Sciatic nerve (tissue), 2 donors: Measurements from ENCODE around the gene DENND4A. TPM values are rescaled to one million over a fixed set of nuclear protein-coding genes. Genes with fewer than 3 reads are reported as not detected.
"Not testable (repeated sequence)": the region's sequence is repeated elsewhere in the genome, so short reads cannot be mapped to it uniquely, and the experiment has no call there.

Source experiments
- ATAC-seq: fragments of 200-7000 bp; cut with Tn5 transposase; one replicate; pipeline ENCODE4 v1.9.1; 2020; ENCODE audit warnings: mild to moderate bottlenecking, moderate library complexity
- DNase-seq: peaks from one replicate; pipeline ENCODE4 v3.0.0-alpha.2; 2020; ENCODE audit warnings: low spot score
- intact Hi-C: fragments of 100-400 bp; cut with DNase I; formaldehyde crosslinking; loops from one replicate; pipeline ENCODE4 v1.14.2; 2022
- total RNA-seq: library from RNA; stranded (reverse); fragmentation: NEBNext Ultra II Directional; extraction: Animal tissue kit (Norgen Biotek cat#: 25700); gene quantifications from one replicate; pipeline ENCODE4 v1.2.1, GENCODE V29; 2021
- donor health status: DM: no; HTN: no; CAD: no.
- donor health status: DM: no; HTN: no; CAD: no.

The DENND4A gene
- total RNA-seq, 1 donor from 2014 or later, result 46.5 TPM

DNA sequence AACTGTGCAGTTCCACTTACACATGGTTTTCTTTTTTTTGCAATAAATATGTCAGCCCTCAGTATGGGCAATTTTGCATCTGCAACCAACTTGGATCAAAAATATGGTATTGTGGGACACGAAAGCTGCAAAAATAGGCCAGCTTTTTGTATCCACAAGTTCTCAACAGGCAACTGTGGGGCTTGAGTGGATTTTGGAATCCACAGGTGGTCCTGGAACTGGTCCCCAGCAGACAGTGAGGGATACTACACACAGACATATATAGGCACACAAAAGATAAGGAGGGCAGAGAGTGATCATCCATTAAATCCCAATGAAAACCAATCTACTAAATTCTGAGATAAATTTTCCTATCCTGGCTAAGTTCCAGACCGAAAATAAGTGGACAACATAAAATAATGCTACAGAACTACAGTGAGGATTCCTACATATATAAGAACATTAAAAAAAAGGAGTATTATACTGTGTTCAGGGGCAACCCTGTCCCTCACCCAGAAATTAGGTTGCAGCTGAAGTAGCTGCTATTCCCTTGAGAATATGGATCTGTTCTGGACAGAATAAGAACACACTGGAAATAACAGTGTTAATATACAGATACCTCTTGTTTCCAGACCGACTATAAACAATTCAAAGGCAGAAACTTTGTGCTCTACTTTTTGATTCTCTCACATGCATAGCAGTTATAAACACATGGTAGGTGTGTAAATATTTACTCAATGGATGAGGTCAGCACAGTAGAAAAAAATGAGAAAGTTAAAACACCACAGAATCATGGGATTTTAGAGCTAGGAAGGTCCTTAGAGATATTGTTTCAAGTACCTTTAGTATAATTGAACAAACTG is 25.4 kb downstream of the DENND4A start:
- peak; percentile 49 for ATAC-seq
- intact Hi-C loops, result no loop called here
- no peak for DNase-seq

DNA sequence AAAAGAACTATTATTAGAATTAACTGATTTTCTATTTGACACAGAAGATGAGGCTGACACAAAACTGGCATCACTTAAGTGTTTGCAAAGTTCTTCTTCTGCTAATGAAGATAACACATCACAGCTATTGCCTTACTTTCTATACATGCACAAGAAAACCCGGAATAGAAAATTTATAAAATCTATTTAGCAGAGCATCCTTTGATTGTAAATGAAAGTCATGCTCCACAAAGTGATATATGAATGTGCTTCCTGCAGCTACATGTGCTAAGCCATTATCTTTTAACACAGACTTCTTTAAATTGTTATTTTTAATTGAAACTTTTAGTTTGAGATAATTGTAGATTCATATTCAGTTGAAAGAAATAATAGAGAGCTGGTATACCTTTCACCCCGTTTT is 27.0 kb downstream of the DENND4A start:
- intact Hi-C loops, result no loop called here
- ATAC-seq, result no peak
- DNase-seq, result no peak

DNA sequence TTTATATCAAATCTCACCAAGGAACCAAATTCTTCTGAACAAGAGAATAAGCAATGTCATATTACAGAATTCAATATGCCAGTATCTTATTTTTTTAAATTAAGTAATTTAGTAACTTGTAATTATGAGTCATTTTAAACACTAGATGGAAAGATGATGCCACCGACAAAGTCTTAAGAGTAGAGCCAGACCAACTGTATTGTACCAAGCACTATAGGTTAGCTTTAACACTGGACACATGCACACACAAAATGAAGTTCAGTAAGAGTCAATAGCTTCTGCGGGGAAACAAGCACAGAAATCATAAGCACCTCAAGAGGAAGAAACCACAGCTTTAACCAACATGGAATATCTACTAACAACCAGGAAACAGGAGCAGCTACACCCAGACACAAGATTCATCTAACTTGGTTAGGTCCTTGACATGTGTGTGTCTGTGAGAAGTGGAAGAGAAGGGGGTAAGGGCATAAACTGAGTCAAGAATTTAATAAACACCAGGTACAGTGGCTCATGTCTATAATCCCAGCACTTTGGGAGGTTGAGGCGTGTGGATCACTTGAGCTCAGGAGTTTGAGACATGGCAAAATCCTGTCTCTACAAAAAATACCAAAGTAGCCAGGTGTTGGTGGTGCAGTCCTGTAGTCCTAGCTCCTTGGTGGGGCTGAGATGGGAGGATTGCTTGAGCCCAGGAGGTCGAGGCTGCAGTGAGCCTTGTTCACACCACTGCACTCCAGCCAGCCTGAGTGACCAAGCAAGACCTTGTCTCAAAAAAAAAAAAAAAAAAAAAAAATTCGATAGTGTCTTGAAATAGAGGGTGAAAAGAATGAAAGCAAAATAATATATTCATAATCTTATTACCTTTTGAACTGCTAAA is 28.9 kb downstream of the DENND4A start:
- no peak for DNase-seq
- intact Hi-C loops, result no loop called here
- ATAC-seq, result no peak

DNA sequence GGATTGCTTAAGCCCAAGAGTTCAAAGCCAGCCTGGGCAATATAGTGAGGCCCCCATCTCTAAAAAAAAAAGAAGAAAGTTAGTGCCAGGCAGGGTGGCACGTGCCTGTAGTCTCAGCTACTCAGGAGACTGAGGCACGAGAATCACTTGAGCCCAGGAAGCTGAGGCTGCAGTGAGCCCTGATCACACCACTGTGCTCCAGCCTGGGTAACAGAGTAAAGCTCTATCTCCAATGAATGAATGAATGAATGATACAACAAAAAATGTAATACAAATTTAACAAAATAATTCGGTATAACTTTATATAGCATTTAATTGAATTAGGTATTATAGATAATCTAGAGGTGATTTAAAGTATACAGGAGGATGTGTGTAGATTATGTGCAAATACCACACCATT is 29.7 kb downstream of the DENND4A start:
- no peak for ATAC-seq
- no peak for DNase-seq
- intact Hi-C loops, result no loop called here

DNA sequence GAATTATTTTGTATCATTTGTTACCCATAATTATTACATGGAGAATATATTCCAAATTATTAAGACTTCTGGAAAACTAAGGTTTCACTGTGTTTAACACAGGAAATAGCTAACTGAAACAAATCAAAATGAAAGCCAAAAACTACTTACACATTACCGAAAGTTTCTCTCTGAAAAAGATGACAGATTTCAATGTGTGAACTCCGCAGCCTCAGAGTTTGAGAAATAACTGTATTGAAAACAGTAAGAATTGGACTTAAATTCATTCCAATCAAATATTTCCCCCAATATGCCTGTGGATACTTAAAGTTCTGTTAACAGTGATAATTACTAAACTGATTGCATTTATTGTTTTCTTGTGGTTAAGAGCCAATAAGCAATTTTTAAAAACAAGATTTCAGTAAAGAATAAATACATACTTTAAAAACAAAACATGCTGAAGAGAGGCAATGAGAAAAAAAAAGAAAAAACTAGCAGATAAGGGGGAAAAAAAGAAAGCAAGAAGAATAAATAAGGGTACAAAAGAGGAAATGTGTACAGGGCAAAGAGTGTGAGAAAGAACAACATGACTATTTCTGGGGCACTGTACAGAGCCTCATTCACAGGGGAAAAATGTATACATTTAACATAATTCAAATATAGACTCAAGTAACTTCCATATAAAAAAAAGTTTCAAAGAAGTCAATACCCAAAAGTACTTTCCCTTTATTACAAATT is 30.7 kb downstream of the DENND4A start:
- DNase-seq, result no peak
- no peak for ATAC-seq
- intact Hi-C loops, result no loop called here

- intact Hi-C loops, result no loop called here
- DNase-seq (no peak), ATAC-seq (no peak)
Observed at GRCh38 chr15:65759441-65759840, 32.7 kb downstream of the DENND4A start.

DNA sequence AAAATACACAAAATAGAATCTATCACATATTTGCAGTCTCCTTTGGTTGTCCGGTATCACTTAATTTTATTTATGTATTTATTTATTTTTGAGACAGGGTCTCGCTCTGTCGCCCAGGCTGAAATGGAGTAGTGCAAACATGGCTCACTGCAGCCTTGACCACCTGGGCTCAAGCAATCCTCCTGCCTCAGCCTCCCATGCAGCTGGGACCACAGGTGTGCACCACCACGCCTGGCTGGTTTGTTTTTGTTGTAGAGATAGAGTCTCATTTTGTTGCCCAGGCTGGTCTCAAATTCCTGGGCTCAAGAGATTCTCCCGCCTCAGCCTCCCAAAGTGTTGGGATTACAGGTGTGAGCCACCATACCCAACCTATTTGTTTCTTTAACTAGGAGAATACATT is 33.9 kb downstream of the DENND4A start:
- DNase-seq, result no peak
- intact Hi-C loops, result no loop called here
- ATAC-seq, result no peak

- ATAC-seq, result no peak
- DNase-seq, result no peak
- intact Hi-C loops, result no loop called here
Observed at GRCh38 chr15:65757256-65757655, 34.8 kb downstream of the DENND4A start.

DNA sequence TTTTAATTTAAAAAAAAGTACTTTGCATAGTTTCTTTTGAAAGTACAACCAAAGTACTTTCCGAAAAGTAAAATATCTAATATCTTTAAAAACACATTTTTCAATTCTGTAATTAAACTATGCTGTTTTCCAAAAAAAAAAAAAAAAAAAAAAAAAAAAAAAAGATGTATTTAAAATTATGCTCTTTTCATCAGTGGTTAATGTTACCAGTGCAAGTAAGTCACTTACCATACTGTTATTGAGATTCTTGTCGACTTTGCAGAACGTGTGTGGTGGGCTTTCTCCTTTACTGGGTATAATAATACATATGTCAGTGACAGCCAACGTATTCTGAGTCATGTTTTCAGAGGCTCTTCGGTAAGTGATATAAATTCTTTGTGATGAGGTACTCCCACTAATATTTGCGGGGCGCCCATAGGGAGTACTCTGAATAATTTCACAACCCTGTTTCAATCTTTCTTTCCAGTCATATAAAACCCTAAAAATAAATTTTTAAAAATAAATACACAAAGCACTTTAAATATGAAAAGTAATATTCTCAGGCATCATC is 39.9 kb downstream of the DENND4A start:
- no peak for ATAC-seq
- no peak for DNase-seq
- intact Hi-C loops, result no loop called here

- no peak for ATAC-seq
- intact Hi-C loops, result no loop called here
- no peak for DNase-seq
Observed at GRCh38 chr15:65751431-65751830, 40.7 kb downstream of the DENND4A start.

GRCh38 chr15:65747265-65747664 is 44.8 kb downstream of the DENND4A start:
- no peak for ATAC-seq
- intact Hi-C loops, result no loop called here
- no peak for DNase-seq

DNA sequence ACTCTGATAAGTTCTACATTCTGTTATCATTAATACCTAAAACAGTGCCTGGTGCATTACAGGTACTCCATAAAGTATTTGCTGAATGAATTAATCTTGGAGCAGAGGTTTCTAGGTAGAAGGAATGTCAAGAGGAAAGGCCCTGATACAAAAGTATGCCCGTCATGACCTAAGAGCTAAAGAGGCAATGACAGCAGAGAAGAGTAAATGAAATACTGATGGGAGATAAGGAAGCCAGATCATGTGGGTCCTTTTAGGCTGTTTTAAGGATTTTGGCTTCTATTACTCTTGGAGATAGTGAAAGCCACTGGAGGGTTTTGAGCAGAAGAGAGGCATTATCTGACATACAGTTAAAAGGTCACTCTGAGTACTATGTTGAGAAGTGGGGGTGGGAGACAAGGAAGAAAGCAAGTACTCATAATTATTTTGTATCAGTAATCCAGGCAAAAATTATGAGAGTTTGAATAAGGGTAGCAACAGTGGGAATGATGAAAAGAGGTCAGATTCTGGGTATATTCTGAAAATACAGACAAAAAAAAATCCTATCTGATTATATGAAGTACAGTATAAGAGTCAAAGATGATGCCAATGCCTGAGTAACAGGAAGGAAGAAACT is 48.3 kb downstream of the DENND4A start:
- ATAC-seq (no peak), DNase-seq (no peak)
- intact Hi-C loops, result no loop called here

DNA sequence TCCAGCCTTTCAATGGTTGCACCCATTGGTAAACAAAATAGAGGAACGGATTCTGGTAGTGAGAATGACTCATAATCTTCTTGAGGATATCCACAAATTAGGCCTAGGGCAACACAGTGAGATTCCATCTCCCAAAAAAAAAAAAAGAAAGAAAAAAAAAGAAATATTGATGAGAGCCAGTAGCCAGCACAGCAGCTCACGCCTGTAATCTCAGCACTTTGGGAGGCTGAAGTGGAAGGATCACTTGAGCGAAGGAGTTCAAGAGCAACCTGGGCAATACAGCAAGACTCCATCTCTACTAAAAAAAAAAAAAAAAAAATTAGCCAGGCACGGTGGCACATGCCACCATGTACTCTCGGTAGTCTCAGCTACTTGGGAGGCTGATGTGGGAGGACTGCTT is 51.9 kb downstream of the DENND4A start:
- ATAC-seq, result no peak

DNA sequence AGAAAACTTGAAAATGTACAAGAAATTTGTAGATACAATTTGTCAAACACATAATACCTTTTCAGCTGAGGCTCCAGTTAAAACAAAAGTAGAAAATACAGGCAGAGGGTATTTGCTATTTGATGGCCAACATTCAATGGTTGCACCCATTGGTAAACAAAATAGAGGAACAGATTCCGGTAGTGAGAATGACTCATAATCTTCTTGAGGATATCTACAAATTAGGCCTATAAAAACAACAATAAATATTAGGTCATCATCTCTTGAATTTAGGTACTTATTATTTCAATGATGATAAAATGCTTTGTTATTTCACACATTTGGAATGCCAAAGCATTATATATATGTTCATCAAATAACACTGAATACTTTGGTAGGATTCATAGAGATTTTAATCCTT is 53.4 kb downstream of the DENND4A start:
- intact Hi-C loops, result no loop called here
- DNase-seq (no peak), ATAC-seq (no peak)

More for the DNA sequence above, 51.9 kb downstream of the DENND4A start:
- intact Hi-C loops, result no loop called here
- DNase-seq, result no peak

- DNase-seq, intact Hi-C loops, ATAC-seq: not testable (repeated sequence)
Observed at GRCh38 chr15:65733599-65733998, 58.5 kb downstream of the DENND4A start.

- ATAC-seq, result no peak
- intact Hi-C loops, result no loop called here
- no peak for DNase-seq
Observed at GRCh38 chr15:65732698-65733097, 59.4 kb downstream of the DENND4A start.

DNA sequence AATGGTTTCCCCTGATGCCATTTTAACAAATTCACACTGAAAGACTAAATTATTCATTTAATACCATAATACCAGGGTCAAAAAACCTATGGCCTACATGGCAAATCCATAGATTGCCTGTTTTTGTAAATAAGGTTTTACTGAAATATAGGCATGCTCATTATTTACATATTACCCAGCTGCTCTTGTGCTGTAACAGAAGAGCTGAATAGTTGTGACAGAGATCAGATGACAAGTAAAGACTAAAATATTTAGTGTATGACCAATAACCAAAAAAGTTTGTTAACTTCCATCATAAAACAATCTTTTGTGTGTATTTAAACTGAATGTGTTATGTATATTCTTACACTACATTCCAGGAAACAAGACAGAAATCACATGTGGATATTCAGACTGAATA is 60.2 kb downstream of the DENND4A start:
- intact Hi-C loops, result no loop called here
- DNase-seq (no peak), ATAC-seq (no peak)

DNA sequence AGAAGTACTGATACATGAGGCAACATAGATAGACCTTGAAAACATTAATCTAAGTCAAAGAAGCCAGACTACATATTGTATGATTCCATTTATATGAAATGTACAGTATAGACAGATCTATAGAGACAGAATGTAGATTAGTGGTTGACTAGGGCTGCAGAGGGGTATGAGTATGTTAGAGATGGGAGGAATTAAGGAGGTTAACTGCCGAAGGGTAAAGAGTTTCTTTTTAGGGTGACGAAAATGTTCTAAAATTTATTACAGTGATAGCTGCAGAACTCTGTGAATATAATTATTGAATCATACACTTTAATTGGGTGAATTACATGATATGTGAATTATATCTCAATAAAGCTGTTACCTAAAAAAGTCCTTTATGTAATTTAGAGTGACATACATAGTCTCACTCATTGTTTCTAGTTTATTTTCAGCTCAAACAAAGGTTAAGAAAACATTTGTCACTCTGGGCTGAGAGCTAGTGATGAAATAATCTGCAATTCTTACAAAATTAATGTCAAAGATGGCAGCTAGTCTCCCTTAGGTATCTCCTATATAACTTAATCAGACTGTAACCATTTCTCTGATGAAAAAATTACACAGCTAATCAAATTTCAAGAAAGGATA is 61.4 kb downstream of the DENND4A start:
- no peak for DNase-seq
- intact Hi-C loops, result no loop called here
- no peak for ATAC-seq
